ENCODE data around the gene PSME2.

- TF ChIP-seq USF1 (IDR thresholded peaks at IDR 0.05; ENCODE audit: borderline replicate concordance, extremely low read length, insufficient read depth, low read depth, low read length) (no peak), BCL3 (IDR thresholded peaks at IDR 0.05; ENCODE audit: borderline replicate concordance, insufficient read depth, low read depth, low read length, poor library complexity, severe bottlenecking) (no peak)
Measured at GRCh38 chr14:24121210-24121609, 25.2 kb downstream of the PSME2 start.
